OCI-LY1 (cell line): ENCODE results near the gene CDH2.

Source experiments
- CTCF ChIP-seq: fragments of 200-600 bp; sonication (generic), shearing (Covaris generic); IDR thresholded peaks from 2 replicates; pipeline ENCODE4 v1.5.1; 2017; ENCODE audit warnings: mild to moderate bottlenecking, antibody characterized with exemption, low read length, moderate library complexity, mixed read lengths
- EZH2 ChIP-seq: fragments of 200-600 bp; sonication (generic), shearing (Covaris generic); IDR thresholded peaks from 2 replicates; pipeline ENCODE4 v1.8.0; 2017; ENCODE audit warnings: borderline replicate concordance, mixed run types, mild to moderate bottlenecking, antibody characterized with exemption, low read length, moderate library complexity, mixed read lengths

- TF ChIP-seq CTCF (no peak), EZH2 (no peak)
Measured at GRCh38 chr18:28136071-28136470, 40.9 kb downstream of the CDH2 start.
